Body of pancreas (tissue), 4 donors: Measurements from ENCODE around the gene COPE. TPM values are rescaled to one million over a fixed set of nuclear protein-coding genes. Genes with fewer than 3 reads are reported as not detected.
"Not testable (repeated sequence)": the region's sequence is repeated elsewhere in the genome, so short reads cannot be mapped to it uniquely, and the experiment has no call there.

Experiments used
- ATAC-seq: fragments of 150-250 bp; one replicate; pipeline ENCODE4 v1.9.1; 2016
- DNase-seq, 4 donors: peaks; one replicate each; pipeline ENCODE4 v3.0.0-alpha.2; 2019
- H3K27ac ChIP-seq, 4 donors: fragments of 200-600 bp; sonication (generic); 1 replicate in 3 of 4; 2 replicates in 1 of 4; pipeline versions ENCODE4 v1.5.1 to v1.6.1; 2016 to 2019; ENCODE audit warnings: mild to moderate bottlenecking in 1 of 4, mixed read lengths in 1 of 4, moderate library complexity in 1 of 4
- H3K27me3 ChIP-seq, 2 donors: fragments of 200-600 bp; sonication (generic); one replicate each; pipeline ENCODE4 v1.6.0; 2016; ENCODE audit warnings: mild to moderate bottlenecking in 1 of 2
- H3K36me3 ChIP-seq, 2 donors: fragments of 200-600 bp; sonication (generic); replicated peaks in 1 of 2; 2 replicates each; pipeline ENCODE4 v1.5.1; 2016; ENCODE audit warnings: low read depth in 2 of 2; ENCODE audit not compliant: insufficient read depth in 1 of 2
- H3K4me1 ChIP-seq: fragments of 200-600 bp; sonication (generic); one replicate; pipeline ENCODE4 v1.6.0; 2016
- H3K4me3 ChIP-seq, 2 donors: fragments of 200-600 bp; sonication (generic); 1 replicate in 1 of 2; 2 replicates in 1 of 2; pipeline ENCODE4 v1.5.1; 2016 to 2019
- H3K9me3 ChIP-seq, 3 donors: fragments of 200-600 bp; sonication (generic); 1 replicate in 2 of 3; 2 replicates in 1 of 3; pipeline ENCODE4 v1.5.1; 2016
- CTCF ChIP-seq, 7 experiments: fragments of 450-650 bp in 4 of 7; fragments of 200-600 bp in 3 of 7; sonication (generic) in 3 of 7; IDR thresholded peaks; one replicate each; pipeline ENCODE4 v1.5.1; 2016 to 2019; ENCODE audit warnings: antibody characterized with exemption in 7 of 7
- POLR2A ChIP-seq, 3 donors: fragments of 450-650 bp; IDR thresholded peaks; one replicate each; pipeline ENCODE4 v1.6.1; 2016; ENCODE audit warnings: antibody characterized with exemption in 3 of 3, mild to moderate bottlenecking in 2 of 3
- WGBS, 2 donors: methylation state at CpG; one replicate each; pipeline ENCODE4 v1.1.5; 2017; 5-methylcytosine and 5-hydroxymethylcytosine counted together
- intact Hi-C: fragments of 100-400 bp; cut with DNase I; formaldehyde crosslinking; loops from one replicate; pipeline ENCODE4 v1.15.1; 2023
- total RNA-seq, 2 donors: library from RNA; depleted of rRNA; stranded (reverse); fragments of >200 nt; gene quantifications; one replicate each; pipeline ENCODE4 v1.1.0, GENCODE V29; 2016

The COPE gene
- total RNA-seq, 2 donors from 2014 or later, result 111 to 166 TPM

GRCh38 chr19:18961767-18962620, 42.8 kb upstream of the COPE start:
- Histone ChIP-seq H3K27me3 (no peaks in the 10 kb centered on the region), H3K4me1 (no peaks in the 10 kb centered on the region), H3K36me3 (no peaks in the 10 kb centered on the region), H3K27ac (no peak overlapping the region), H3K9me3 (no peaks in the 10 kb centered on the region), H3K4me3 (no peak overlapping the region)
- no peak for TF ChIP-seq CTCF (IDR thresholded peaks at IDR 0.05)
- TF ChIP-seq POLR2A (IDR thresholded peaks at IDR 0.05), result no peak
- intact Hi-C loops, result no loop called here
- ATAC-seq (no peak), DNase-seq (no peak)
- WGBS, 2 donors, result 19 to 64% methylated on average over 7 to 26 of the region's 26 CpGs

GRCh38 chr19:18960370-18960769, 41.2 kb upstream of the COPE start:
- Histone ChIP-seq H3K27ac (no peak overlapping the region), H3K4me1 (no peaks in the 10 kb centered on the region), H3K36me3 (no peaks in the 10 kb centered on the region), H3K27me3 (no peaks in the 10 kb centered on the region), H3K9me3 (no peaks in the 10 kb centered on the region), H3K4me3 (no peak overlapping the region)
- 70 to 86% methylated on average over 4 of the region's 4 CpGs for WGBS, 2 donors
- intact Hi-C loops, result no loop called here
- ATAC-seq (no peak), DNase-seq (no peak)
- TF ChIP-seq CTCF (IDR thresholded peaks at IDR 0.05), result no peak
- TF ChIP-seq POLR2A (IDR thresholded peaks at IDR 0.05), result no peak

- Histone ChIP-seq H3K4me1 (no peaks in the 10 kb centered on the region), H3K27ac (no peak overlapping the region), H3K36me3 (no peaks in the 10 kb centered on the region), H3K27me3 (no peaks in the 10 kb centered on the region), H3K4me3 (no peak overlapping the region), H3K9me3 (no peaks in the 10 kb centered on the region)
- TF ChIP-seq POLR2A (IDR thresholded peaks at IDR 0.05) (no peak), CTCF (IDR thresholded peaks at IDR 0.05) (no peak)
- no peak for DNase-seq
- intact Hi-C loops, result no loop called here
- WGBS, 2 donors, result 87 to 95% methylated on average over 2 of the region's 2 CpGs
- no peak for ATAC-seq
Observed at GRCh38 chr19:18955042-18955441, 35.9 kb upstream of the COPE start.

- TF ChIP-seq CTCF (IDR thresholded peaks at IDR 0.05), result no peak
- no peak for TF ChIP-seq POLR2A (IDR thresholded peaks at IDR 0.05)
- no peaks in the 10 kb centered on the region for H3K27me3 ChIP-seq
- no peaks in the 10 kb centered on the region for H3K9me3 ChIP-seq
- no peak overlapping the region for H3K4me3 ChIP-seq
- no peaks in the 10 kb centered on the region for H3K36me3 ChIP-seq
- no peaks in the 10 kb centered on the region for H3K4me1 ChIP-seq
- ATAC-seq (no peak), DNase-seq (no peak)
- intact Hi-C loops, result no loop called here
- no peak overlapping the region for H3K27ac ChIP-seq
- 59 to 85% methylated on average over 3 of the region's 3 CpGs for WGBS, 2 donors
Observed at GRCh38 chr19:18954094-18954493, 34.9 kb upstream of the COPE start.

- intact Hi-C loops, H3K9me3 ChIP-seq, H3K27ac ChIP-seq, H3K4me1 ChIP-seq, H3K27me3 ChIP-seq, ATAC-seq, H3K4me3 ChIP-seq, H3K36me3 ChIP-seq, DNase-seq: not testable (repeated sequence)
- WGBS, 2 donors, result 55 to 60% methylated on average over 17 of the region's 17 CpGs
Observed at GRCh38 chr19:18952364-18953003, 33.3 kb upstream of the COPE start.
